Stimulated activated effector memory CD8-positive, alpha-beta T cell treated with anti-CD3 and anti-CD28 coated beads, Interleukin-12 subunit alpha, Interleukin-12 subunit beta, amount 100 ng/mL, for 72 hours (primary cell): ENCODE results near the gene FMO4.
A peak's percentile ranks its signal among the peaks of the same experiment; 100 is the strongest.
"Not testable (repeated sequence)": the region's sequence is repeated elsewhere in the genome, so short reads cannot be mapped to it uniquely, and the experiment has no call there.

Experiments
- ATAC-seq: fragments of 150-1000 bp; cut with Tn5 transposase; 2 replicates; pipeline ENCODE4 v1.10.0; 2021
- DNase-seq, 2 donors: peaks; one replicate each; pipeline ENCODE4 v3.0.0; 2021 to 2022; ENCODE audit warnings: low spot score in 2 of 2
- H3K27ac Mint-ChIP-seq: one replicate; pipeline ENCODE4 v1.8.0; 2022; ENCODE audit warnings: mild to moderate bottlenecking, mixed read lengths
- H3K36me3 Mint-ChIP-seq: one replicate; pipeline ENCODE4 v1.8.0; 2022; ENCODE audit warnings: mild to moderate bottlenecking, mixed read lengths
- H3K4me1 Mint-ChIP-seq: one replicate; pipeline ENCODE4 v1.8.0; 2022; ENCODE audit warnings: mixed read lengths
- H3K4me3 Mint-ChIP-seq: one replicate; pipeline ENCODE4 v1.8.0; 2022; ENCODE audit warnings: mild to moderate bottlenecking, mixed read lengths
- H3K9me3 Mint-ChIP-seq: one replicate; pipeline ENCODE4 v1.8.0; 2022; ENCODE audit warnings: mixed read lengths

Gene FMO4

DNA sequence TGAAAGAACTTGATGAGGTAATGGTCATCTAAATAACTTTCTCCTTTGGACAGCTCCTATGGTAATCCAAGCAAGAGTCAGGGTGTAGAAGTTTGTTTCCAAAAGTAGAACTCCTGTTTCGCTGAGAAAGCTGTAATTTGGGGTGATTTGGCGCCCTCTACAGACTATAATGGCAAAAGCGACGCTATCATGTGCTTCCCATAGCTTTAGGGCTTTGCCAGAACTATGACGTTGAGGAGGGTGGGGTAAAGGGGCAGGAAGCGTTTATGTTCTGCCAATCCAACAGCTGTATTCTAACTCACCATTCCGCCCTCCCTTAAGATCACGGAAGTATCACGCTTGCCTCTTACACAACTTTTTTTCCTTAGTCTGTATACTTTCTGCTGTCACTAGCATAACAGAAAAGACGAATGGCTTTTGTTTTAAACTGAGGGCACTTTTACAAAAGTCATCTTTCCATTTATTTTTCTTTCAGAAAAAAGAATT lies at the start of gene FMO4:
TSS of gene FMO4 (plus strand) at position 349 of the 486 bp plus-strand sequence. CDS start 5,643 bp downstream, outside the sequence.
- peak; percentile 100 for ATAC-seq
- Mint-ChIP-seq H3K4me1 (peaks cover 8% of the 10 kb centered on the region), H3K27ac (peak within 1 kb of the TSS; percentile 86), H3K4me3 (peak within 1 kb of the TSS; percentile 63), H3K9me3 (no peaks in the 10 kb centered on the region), H3K36me3 (no peaks in the 10 kb centered on the region)
- DNase-seq, result peak; percentile 37 to 81

- no peak for ATAC-seq
- no peak for DNase-seq
- Mint-ChIP-seq H3K4me3 (no peak overlapping the region), H3K4me1 (no peaks in the 10 kb centered on the region), H3K36me3 (no peaks in the 10 kb centered on the region), H3K27ac (no peak overlapping the region), H3K9me3 (no peaks in the 10 kb centered on the region)
Measured at GRCh38 chr1:171265686-171266085, 48.3 kb upstream of the FMO4 start.

- DNase-seq (no peak), ATAC-seq (no peak)
- no peaks in the 10 kb centered on the region for H3K4me1 Mint-ChIP-seq
- H3K9me3 Mint-ChIP-seq, result no peaks in the 10 kb centered on the region
- H3K36me3 Mint-ChIP-seq, result no peaks in the 10 kb centered on the region
- no peak overlapping the region for H3K4me3 Mint-ChIP-seq
- no peak overlapping the region for H3K27ac Mint-ChIP-seq
Measured at GRCh38 chr1:171266930-171267329, 47.1 kb upstream of the FMO4 start.

GRCh38 chr1:171267391-171267790 lies 46.6 kb upstream of the FMO4 start:
- DNase-seq (no peak), ATAC-seq (no peak)
- Mint-ChIP-seq H3K36me3 (no peaks in the 10 kb centered on the region), H3K9me3 (no peaks in the 10 kb centered on the region), H3K27ac (no peak overlapping the region), H3K4me1 (no peaks in the 10 kb centered on the region), H3K4me3 (no peak overlapping the region)

- H3K4me3 Mint-ChIP-seq, result no peak overlapping the region
- no peak for DNase-seq
- H3K9me3 Mint-ChIP-seq, result no peaks in the 10 kb centered on the region
- H3K4me1 Mint-ChIP-seq, result no peaks in the 10 kb centered on the region
- ATAC-seq, result no peak
- H3K27ac Mint-ChIP-seq, result no peak overlapping the region
- no peaks in the 10 kb centered on the region for H3K36me3 Mint-ChIP-seq
Measured at GRCh38 chr1:171270806-171271205, 43.2 kb upstream of the FMO4 start.

DNA sequence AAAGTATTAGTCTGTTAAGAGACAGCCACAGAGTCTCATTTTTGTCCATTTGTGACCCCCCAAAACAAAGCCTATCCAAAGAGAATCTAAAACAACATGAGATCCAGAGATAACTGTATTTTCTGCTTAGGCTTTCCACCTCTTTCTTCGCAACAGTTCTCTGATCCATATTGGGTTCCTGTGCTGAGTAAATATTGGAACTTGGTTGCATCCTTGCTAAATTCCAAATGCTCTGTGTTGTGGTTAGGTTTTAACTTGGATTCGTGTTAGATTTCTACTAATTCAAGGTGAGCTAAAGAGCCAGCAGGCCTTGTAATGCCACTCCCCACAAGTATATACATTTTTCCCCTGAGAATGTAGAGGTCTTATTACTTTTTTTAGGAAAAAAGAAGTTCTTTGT lies 36.4 kb upstream of the FMO4 start:
- H3K27ac Mint-ChIP-seq, result no peak overlapping the region
- H3K4me1 Mint-ChIP-seq, result no peaks in the 10 kb centered on the region
- H3K9me3 Mint-ChIP-seq, result no peaks in the 10 kb centered on the region
- DNase-seq (no peak), ATAC-seq (no peak)
- no peak overlapping the region for H3K4me3 Mint-ChIP-seq
- no peaks in the 10 kb centered on the region for H3K36me3 Mint-ChIP-seq

DNA sequence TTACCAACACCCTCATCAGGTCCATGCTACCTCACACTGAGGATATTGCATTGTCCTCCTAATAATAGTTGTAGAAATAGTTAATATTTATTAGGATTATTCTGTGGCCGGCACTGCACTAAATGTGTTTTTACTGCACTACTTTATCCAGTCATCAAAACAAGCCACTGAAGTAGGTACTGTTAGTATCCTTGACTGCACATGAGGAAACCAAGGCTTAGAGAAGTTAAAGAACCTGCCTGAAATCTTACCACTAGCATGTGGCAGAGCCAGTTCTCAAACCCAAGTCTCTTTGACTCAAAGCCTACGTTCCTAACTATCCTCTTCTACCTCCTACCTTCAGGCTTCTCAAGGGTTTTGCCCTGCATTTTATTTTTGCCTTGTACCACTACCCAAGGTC lies 34.7 kb upstream of the FMO4 start:
- no peak overlapping the region for H3K27ac Mint-ChIP-seq
- no peaks in the 10 kb centered on the region for H3K4me1 Mint-ChIP-seq
- no peak overlapping the region for H3K4me3 Mint-ChIP-seq

GRCh38 chr1:171279678-171280077 lies 34.3 kb upstream of the FMO4 start:
- DNase-seq, result no peak
- Mint-ChIP-seq H3K27ac (no peak overlapping the region), H3K4me1 (no peaks in the 10 kb centered on the region), H3K4me3 (no peak overlapping the region), H3K9me3 (no peaks in the 10 kb centered on the region), H3K36me3 (no peaks in the 10 kb centered on the region)
- no peak for ATAC-seq

More for the DNA sequence above, 34.7 kb upstream of the FMO4 start:
- ATAC-seq (no peak), DNase-seq (no peak)
- H3K36me3 Mint-ChIP-seq, result no peaks in the 10 kb centered on the region
- H3K9me3 Mint-ChIP-seq, result no peaks in the 10 kb centered on the region

DNA sequence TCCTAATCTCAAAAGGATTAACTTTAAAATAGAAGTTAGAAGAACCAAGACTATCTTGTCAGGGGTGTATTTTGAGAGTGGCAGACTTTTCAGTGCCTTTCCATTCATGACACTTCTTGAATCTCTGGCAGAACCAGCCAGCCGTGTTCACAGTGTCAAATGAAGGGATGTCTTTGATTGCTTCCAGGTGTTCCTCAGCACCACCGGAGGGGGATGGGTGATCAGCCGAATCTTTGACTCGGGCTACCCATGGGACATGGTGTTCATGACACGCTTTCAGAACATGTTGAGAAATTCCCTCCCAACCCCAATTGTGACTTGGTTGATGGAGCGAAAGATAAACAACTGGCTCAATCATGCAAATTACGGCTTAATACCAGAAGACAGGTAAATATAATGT lies 33.4 kb upstream of the FMO4 start:
- H3K27ac Mint-ChIP-seq, result no peak overlapping the region
- no peaks in the 10 kb centered on the region for H3K36me3 Mint-ChIP-seq

GRCh38 chr1:171286032-171286705 lies 27.8 kb upstream of the FMO4 start:
- Mint-ChIP-seq H3K4me1 (no peaks in the 10 kb centered on the region), H3K4me3 (no peak overlapping the region), H3K9me3 (no peaks in the 10 kb centered on the region), H3K36me3 (no peaks in the 10 kb centered on the region), H3K27ac (no peak overlapping the region)
- peak; percentile 47 for ATAC-seq
- DNase-seq, result no peak

More for the DNA sequence above, 33.4 kb upstream of the FMO4 start:
- DNase-seq (no peak), ATAC-seq (no peak)
- no peaks in the 10 kb centered on the region for H3K9me3 Mint-ChIP-seq
- H3K4me1 Mint-ChIP-seq, result no peaks in the 10 kb centered on the region
- no peak overlapping the region for H3K4me3 Mint-ChIP-seq

DNA sequence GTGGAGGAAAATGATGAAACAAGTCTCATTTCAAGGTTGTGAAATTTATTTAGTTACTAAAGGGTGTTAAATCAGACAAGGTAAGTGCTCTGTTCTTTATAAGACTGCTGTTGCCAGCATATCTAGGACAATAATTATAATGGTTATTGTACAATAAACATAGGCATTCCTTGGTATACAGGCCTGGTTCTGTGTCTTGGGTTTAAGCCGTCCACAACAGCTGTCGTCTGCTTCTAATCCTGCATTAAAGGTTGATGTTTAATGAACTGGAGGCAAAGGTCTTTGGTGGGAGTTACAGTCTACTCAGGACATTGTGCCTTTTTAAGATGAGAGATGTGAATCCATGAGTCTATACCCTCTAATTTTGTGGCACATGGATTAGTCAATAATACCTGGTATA lies 23.4 kb upstream of the FMO4 start:
- Mint-ChIP-seq H3K4me1 (no peaks in the 10 kb centered on the region), H3K27ac (no peak overlapping the region), H3K9me3 (no peaks in the 10 kb centered on the region), H3K36me3 (no peaks in the 10 kb centered on the region), H3K4me3 (no peak overlapping the region)
- no peak for ATAC-seq
- no peak for DNase-seq

DNA sequence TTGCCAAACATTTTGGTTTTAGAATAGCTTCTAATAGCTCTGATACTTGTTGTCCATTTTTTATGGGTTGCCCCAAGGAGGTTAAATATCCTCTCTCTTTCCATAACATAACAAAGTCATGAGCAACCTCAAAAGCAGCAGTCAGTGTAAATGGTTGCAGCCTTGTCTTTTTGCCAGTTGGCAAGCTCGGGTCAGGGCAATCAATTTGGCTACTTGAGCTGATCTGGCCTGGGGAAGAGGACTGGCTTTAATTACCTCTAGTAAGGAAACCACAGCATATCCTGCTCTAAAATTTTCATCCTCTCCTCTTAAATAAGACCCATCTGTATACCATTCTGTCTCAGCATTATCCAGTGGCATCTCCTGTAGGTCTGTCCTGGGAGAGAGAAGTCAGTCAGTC lies 21.2 kb upstream of the FMO4 start:
- no peak overlapping the region for H3K4me3 Mint-ChIP-seq
- no peak overlapping the region for H3K27ac Mint-ChIP-seq
- H3K36me3 Mint-ChIP-seq, result no peaks in the 10 kb centered on the region
- no peak for ATAC-seq
- DNase-seq, result no peak
- no peaks in the 10 kb centered on the region for H3K4me1 Mint-ChIP-seq
- H3K9me3 Mint-ChIP-seq, result no peaks in the 10 kb centered on the region

DNA sequence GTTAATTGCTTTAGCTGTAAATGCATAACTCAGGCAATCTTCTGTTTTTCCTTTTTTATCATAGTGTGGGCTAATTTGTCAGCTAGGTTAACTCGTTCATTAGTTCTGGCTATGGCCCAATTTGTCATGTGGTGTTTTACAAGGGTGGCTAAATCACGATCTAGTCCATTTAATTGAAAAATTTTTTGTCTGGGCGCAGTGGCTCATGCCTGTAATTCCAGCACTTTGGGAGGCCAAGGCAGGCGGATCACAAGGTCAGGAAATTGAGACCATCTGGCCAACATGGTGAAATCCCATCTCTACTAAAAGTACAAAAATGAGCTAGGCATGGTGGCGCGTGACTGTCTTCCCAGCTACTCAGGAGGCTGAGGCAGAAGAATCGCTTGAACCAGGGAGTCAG lies 18.6 kb upstream of the FMO4 start:
- not testable (repeated sequence) for H3K4me3 Mint-ChIP-seq, DNase-seq, H3K4me1 Mint-ChIP-seq, H3K27ac Mint-ChIP-seq, H3K9me3 Mint-ChIP-seq, H3K36me3 Mint-ChIP-seq, ATAC-seq

- Mint-ChIP-seq H3K36me3 (no peaks in the 10 kb centered on the region), H3K9me3 (peaks cover 6% of the 10 kb centered on the region)
Measured at GRCh38 chr1:171295821-171296220, 18.2 kb upstream of the FMO4 start.

GRCh38 chr1:171296897-171297296 lies 17.1 kb upstream of the FMO4 start:
- Mint-ChIP-seq H3K4me1 (no peaks in the 10 kb centered on the region), H3K36me3 (no peaks in the 10 kb centered on the region), H3K9me3 (peaks cover 9% of the 10 kb centered on the region), H3K4me3 (no peak overlapping the region), H3K27ac (no peak overlapping the region)
- DNase-seq (no peak), ATAC-seq (no peak)

More at GRCh38 chr1:171295821-171296220, 18.2 kb upstream of the FMO4 start:
- Mint-ChIP-seq H3K4me1 (no peaks in the 10 kb centered on the region), H3K4me3 (no peak overlapping the region), H3K27ac (no peak overlapping the region)
- ATAC-seq (no peak), DNase-seq (no peak)

- peaks cover 11% of the 10 kb centered on the region for H3K9me3 Mint-ChIP-seq
- ATAC-seq (no peak), DNase-seq (no peak)
Measured at GRCh38 chr1:171298696-171299095, 15.3 kb upstream of the FMO4 start.

More at GRCh38 chr1:171298696-171299095, 15.3 kb upstream of the FMO4 start:
- Mint-ChIP-seq H3K4me1 (no peaks in the 10 kb centered on the region), H3K27ac (no peak overlapping the region), H3K36me3 (no peaks in the 10 kb centered on the region), H3K4me3 (no peak overlapping the region)
